NCI-H2107 treated with DMSO at 0.1 percent for 48 hours (cell line): ENCODE measurements around the gene VPS37C.
"Not testable (repeated sequence)": the region's sequence is repeated elsewhere in the genome, so short reads cannot be mapped to it uniquely, and the experiment has no call there.

Source experiments
- DNase-seq: peaks from one replicate; lab custom pipeline; 2025; ENCODE audit not compliant: unreplicated experiment; lab: John Stamatoyannopoulos, UW

Gene VPS37C

GRCh38 chr11:61161190-61162091 lies at the start of gene VPS37C:
TSS of gene VPS37C (minus strand) at chr11:61161426. CDS start at chr11:61138829, 22,597 bp downstream.
- peak; percentile 59 for DNase-seq

GRCh38 chr11:61210629-61211028 lies 49.4 kb upstream of the VPS37C start:
- DNase-seq, result not testable (repeated sequence)

- DNase-seq, result not testable (repeated sequence)
Observed at GRCh38 chr11:61207636-61208310, 46.5 kb upstream of the VPS37C start.

GRCh38 chr11:61204502-61205059 lies 43.4 kb upstream of the VPS37C start:
- DNase-seq, result not testable (repeated sequence)

- DNase-seq, result not testable (repeated sequence)
Observed at GRCh38 chr11:61203873-61204272, 42.6 kb upstream of the VPS37C start.

DNA sequence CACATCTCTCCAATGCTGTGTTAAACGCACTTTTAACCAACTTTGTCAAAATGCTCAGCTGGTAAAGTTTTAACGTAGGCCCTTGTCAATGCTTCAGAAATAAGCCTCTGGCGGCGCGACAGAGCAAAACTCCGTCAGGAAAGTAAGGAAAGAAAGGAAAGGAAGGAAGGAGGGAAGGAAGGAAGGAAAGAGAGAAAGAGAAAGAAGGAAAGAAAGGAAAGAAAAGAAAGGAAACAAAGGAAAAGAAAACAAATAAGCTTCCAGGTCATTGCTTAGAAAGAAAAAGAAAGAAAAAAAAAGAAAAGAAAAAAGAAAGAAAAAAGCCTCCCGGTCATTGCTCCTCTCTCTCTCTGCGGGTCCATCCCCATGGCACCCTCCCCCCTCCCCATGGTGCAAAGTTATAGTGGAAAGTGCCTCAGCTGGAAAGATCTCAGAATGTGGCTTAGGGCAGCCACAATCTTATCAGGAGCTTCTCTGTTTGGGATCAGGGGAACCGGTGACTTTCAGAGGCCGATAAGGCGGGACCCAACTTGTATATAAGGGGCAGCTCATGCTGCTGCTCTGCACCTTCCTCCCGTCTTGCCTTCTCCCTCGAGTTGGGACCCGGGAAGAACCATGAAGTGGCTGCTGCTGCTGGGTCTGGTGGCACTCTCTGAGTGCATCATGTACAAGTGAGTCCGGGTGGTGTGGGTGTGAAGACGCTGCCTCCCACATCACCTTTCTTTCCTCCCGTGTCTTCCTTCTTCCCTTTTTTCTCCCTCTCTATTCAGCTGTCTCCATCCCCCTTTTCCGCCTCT lies 41.9 kb upstream of the VPS37C start, which contains the start of gene PGA3:
PGA3 (plus strand) TSS at position 566 of the 797 bp plus-strand sequence; CDS start at position 616, 50 bp downstream.
- DNase-seq, result not testable (repeated sequence)

DNA sequence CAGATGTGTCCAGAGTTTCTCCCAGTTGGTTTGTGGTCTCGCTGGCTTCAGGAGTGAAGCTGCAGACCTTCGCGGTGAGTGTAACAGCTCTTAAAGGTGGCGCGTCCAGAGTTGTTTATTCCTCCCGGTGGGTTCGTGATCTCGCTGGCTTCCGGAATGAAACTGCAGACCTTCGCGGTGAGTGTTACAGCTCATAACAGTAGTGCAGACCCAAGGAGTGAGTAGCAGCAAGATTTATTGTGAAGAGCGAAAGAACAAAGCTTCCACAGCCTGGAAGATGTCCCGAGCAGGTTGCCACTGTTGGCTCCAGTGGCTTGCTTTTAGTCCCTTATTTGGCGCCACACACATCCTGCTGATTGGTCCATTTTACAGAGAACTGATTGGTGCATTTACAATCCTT lies 40.2 kb upstream of the VPS37C start:
- DNase-seq, result no peak

DNA sequence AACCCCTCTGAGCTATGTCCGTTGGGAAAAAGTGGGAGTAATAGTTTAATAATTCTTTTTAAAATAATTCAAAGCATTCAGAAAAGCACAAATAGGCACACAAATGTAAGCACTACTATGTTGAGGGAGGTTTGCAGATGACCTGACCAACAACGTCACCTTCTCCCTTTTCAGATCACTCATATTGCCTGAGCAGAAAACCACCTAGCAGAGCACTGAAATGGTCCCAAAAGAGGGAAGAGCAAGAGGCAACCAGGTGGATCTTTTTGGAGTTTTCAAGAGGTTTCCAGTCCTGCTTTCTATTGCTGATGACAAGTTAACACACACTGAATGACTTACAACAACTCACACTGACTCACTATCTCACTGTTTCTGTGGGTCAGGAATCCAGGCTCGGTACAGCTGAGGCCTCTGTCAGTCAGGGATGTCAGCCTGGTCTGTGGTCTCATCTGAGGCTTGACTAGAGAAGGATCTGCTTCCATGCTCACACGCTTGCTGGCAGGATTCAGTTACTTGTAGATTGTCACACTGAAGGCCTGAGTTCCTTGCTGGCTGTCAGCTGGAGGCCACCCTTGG lies 37.8 kb upstream of the VPS37C start:
- DNase-seq, result no peak

DNA sequence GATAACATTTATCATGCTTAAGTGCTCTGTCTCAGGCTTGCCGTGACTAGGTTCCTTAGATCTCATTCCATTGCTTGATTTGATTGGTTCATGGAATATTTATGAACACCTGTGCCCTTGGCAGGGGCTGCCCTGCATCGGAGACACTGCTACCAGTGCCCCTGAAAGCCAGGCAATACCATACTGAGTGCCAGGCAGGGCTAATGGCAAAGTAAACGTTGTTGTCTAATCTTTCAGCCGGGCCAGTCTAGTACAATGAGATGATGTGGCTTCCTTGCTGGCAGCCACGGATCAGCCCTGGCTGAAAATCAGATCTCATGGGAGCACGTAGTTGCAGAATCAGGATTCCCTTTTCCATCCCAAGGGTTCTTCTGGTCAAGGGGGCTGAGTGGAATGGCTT lies 37.1 kb upstream of the VPS37C start:
- no peak for DNase-seq

DNA sequence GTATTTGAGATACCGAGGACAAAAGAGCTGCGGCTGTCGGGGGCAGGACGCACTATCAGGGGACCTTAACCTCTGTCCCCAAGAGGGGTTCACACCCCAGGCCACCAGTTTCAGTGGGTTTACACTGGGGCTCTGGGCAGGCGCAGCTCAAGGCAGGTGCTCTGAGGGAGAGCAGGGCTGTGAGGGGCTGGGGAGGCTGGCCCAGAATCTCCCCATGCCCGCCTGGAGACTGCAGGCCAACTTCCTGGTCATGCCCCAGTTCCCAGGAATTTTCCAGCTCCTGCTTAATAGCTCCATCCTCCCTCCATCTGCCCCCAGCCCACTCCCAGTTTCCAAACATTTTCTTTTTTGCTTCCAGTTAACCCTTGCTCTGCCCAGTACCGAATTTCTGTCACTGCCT lies 34.5 kb upstream of the VPS37C start:
- no peak for DNase-seq

DNA sequence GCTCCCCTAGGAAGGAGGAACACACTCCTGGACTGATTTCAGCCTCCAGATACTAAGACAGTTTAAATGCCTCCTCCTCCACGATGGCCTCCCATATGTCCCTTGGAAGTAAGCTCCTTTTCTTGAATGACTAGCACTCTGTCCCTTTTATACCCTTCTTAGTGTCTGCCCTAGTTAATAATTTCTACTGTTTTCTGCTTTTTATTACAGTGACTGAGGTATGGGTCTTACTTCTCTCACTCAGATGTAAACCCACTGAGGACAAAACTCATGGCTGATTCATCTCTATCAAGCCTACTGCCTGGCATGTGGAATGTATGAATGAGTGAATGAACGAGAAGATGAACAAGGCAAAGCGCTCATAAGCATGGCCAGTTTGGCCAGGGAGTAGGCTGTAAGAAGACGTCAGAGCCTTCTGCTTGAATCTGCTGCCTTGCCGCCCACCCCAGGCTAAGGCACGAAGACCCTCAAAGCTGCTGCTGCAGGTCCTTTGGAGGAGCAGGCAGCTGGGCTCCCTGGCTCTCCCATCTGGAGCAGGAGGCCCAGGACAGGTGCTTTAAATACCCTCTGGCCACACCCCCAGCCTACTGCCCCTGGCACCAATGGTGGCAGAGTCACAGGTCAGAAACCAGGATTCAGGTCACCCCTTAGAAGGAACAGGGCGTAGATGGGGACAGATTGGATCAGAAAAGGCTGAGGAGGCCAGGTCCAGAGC lies 33.9 kb upstream of the VPS37C start:
- no peak for DNase-seq

DNA sequence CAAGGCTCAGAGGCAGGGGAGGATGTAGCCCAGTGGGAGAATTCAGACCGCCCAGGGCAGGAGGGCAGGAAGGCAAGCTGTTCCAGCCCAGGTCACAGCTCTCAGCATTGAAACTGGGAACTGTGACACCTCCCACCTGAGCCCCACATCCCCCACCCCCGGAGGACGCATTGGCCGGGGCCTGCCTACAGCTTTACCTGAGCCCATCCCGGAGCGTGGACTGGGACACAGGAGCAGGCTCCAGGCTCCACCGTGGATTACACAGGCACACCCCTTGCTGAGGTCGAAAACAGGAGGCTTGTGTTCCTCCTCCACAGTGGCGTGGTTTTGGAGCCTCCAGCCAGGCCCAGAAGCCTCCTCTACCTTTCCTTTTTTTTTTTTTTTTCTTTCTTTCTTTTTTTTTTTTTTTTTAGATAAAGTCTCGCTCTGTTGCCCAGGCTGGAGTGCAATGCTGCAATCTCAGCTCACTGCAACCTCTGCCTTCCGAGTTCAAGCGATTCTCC lies 33.0 kb upstream of the VPS37C start:
- DNase-seq, result no peak

DNA sequence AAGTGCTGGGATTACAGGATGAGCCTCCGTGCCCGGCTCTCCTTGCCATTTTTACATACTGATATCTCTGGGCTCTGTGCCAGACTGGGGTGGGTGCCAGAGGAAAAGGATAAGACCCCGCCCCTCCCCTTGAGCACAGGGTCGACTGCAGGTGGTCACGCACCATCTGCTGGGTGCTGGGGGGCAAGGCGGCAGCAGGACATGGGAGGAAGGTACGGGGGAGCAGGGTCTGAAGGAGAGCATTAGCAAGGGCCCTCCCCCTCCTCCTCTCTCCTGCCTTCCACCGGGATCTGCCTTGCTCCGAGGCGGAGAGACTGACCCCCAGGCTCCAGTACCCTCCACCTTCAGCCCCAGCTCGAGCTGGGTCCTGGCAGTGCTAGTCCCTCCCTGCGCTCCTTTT lies 32.4 kb upstream of the VPS37C start:
- no peak for DNase-seq

GRCh38 chr11:61189933-61190332 lies 28.7 kb upstream of the VPS37C start:
- no peak for DNase-seq

- peak; percentile 66 for DNase-seq
Observed at GRCh38 chr11:61187505-61188130, 26.4 kb upstream of the VPS37C start.

- DNase-seq, result no peak
Observed at GRCh38 chr11:61186504-61186903, 25.3 kb upstream of the VPS37C start.

DNA sequence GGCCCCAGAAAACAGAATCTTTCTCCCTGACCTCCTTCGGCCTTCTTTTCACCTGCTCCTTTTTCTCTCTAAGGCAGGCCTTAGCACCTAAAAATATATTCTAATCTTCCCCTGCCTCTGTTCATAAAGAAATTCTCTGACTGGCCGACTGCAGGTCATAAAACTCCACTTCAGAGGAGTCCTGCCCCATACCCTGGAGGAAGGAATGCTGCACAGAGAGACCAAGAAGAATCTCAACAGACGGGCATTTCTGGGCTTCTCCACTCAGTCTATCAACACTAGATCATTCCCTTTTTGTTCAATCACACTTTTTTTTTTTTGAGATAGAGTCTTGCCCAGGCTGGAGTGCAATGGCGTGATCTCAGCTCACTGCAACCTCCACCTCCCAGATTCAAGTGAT lies 22.4 kb upstream of the VPS37C start:
- DNase-seq, result no peak

GRCh38 chr11:61181489-61181888 lies 20.3 kb upstream of the VPS37C start:
- no peak for DNase-seq

DNA sequence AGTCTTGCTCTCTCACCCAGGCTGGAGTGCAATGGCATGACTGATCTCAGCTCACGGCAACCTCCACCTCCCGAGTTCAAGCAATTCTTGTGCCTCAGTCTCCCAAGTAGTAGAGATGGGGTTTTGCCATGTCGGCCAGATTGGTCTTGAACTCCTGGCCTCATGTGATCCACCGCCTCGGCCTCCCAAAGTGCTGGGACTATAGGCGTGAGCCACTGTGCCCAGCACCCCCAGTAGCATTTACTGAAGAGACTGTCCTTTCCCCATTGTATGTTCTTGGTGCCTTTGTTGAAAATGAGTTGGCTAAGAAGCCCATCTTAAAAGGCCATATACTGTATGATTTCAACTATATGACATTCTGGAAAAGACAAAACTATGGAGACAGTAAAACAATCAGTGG lies 19.0 kb upstream of the VPS37C start:
- DNase-seq, result not testable (repeated sequence)
